ENCODE measurements around the gene LCLAT1. TPM values are rescaled to one million over a fixed set of nuclear protein-coding genes. Genes with fewer than 3 reads are reported as not detected.

LCLAT1 gene
- total RNA-seq, 1 experiment from 2014 or later = 32.9 TPM

GRCh38 chr2:30663321-30663720, 216.3 kb downstream of the LCLAT1 start:
- Mint-ChIP-seq H3K9me3 (peaks cover 5 to 6% of the 10 kb centered on the region in 2 experiments; a peak in 3 of 5 replicates), H3K27ac (no peak overlapping the region), H3K4me3 (no peak overlapping the region), H3K4me1 (no peaks in the 10 kb centered on the region), H3K36me3 (ENCODE audit: insufficient read depth in 1 of 3, low read depth in 3 of 3) (peaks cover 1 to 10% (median 5%) of the 10 kb centered on the region in 3 experiments; a peak in 4 of 7 replicates), H3K27me3 (ENCODE audit: low read depth) (peaks cover 9% of the 10 kb centered on the region)
- no peak for TF ChIP-seq CTCF (conservative IDR thresholded peaks at IDR 0.05)
- Histone ChIP-seq H2BK120ac (ENCODE audit: low read depth, low read length, poor library complexity, severe bottlenecking) (no peak overlapping the region), H3K18ac (ENCODE audit: insufficient read length, low read depth, low read length) (no peak overlapping the region), H4K91ac (ENCODE audit: insufficient read length, low read depth, low read length) (no peak overlapping the region), H3K79me2 (ENCODE audit: insufficient read depth, low read length) (no peaks in the 10 kb centered on the region), H3K9me3 (ENCODE audit: control insufficient read depth, low read depth, low read length) (no peaks in the 10 kb centered on the region), H3K79me1 (ENCODE audit: insufficient read depth, low read depth, low read length, poor library complexity, severe bottlenecking) (no peaks in the 10 kb centered on the region), H3K9ac (ENCODE audit: extremely low read depth, insufficient read length, low read length) (no peak overlapping the region), H3K4me1 (ENCODE audit: insufficient read depth, low read length) (no peaks in the 10 kb centered on the region), H3K27me3 (ENCODE audit: insufficient read depth, low read length) (no peaks in the 10 kb centered on the region), H4K5ac (ENCODE audit: insufficient read length, low read depth, low read length) (no peak overlapping the region), H4K8ac (replicated peaks; ENCODE audit: insufficient read length, low read depth, low read length) (no peak overlapping the region), H3K4ac (ENCODE audit: low read depth, low read length) (no peak overlapping the region), H3K4me2 (ENCODE audit: insufficient read depth, insufficient read length, low read length) (no peak overlapping the region), H3K23me2 (ENCODE audit: insufficient read length, low read depth, low read length, poor library complexity, severe bottlenecking) (no peaks in the 10 kb centered on the region), H3T11ph (ENCODE audit: low read length) (no peak overlapping the region), H2BK12ac (ENCODE audit: insufficient read length, low read depth, low read length) (no peak overlapping the region), H3K14ac (ENCODE audit: insufficient read depth, low read length) (no peak overlapping the region), H3K27ac (ENCODE audit: insufficient read length, low read depth, low read length) (no peak overlapping the region), H4K20me1 (ENCODE audit: control insufficient read depth, insufficient read depth, insufficient read length) (no peaks in the 10 kb centered on the region), H3K56ac (ENCODE audit: insufficient read length, low read depth, low read length) (no peak overlapping the region), H2AFZ (ENCODE audit: low read length) (no peak overlapping the region), H2BK20ac (ENCODE audit: low read depth, low read length, poor library complexity, severe bottlenecking) (no peak overlapping the region), H2BK5ac (ENCODE audit: insufficient read length, low read length) (no peak overlapping the region), H2AK5ac (ENCODE audit: insufficient read length, low read length) (no peak overlapping the region), H3K23ac (ENCODE audit: insufficient read length, low read depth, low read length) (no peak overlapping the region), H2BK15ac (ENCODE audit: low read depth, low read length) (no peak overlapping the region)
- no CpG with 5 or more reads among the region's 4 CpGs for whole genome bisulfite sequencing (ENCODE audit: extremely low coverage, insufficient read length, low lambda C conversion rate)
- peak; percentile 4 for DNase-seq

All from H9 (cell line).